Left ventricle myocardium inferior (tissue), 1 donor: Measurements from ENCODE around the gene CLCF1. TPM values are rescaled to one million over a fixed set of nuclear protein-coding genes. Genes with fewer than 3 reads are reported as not detected.

Experiments
- DNase-seq: peaks from one replicate; pipeline ENCODE4 v3.0.0-alpha.2; 2020
- H3K27ac ChIP-seq: fragments of 200-600 bp; replicated peaks from 2 replicates; pipeline ENCODE4 v1.8.0; 2021
- H3K27me3 ChIP-seq: fragments of 200-600 bp; 2 replicates; pipeline ENCODE4 v1.8.0; 2021; ENCODE audit warnings: low read depth
- H3K36me3 ChIP-seq: fragments of 200-600 bp; 2 replicates; pipeline ENCODE4 v1.8.0; 2021
- H3K4me1 ChIP-seq: fragments of 200-600 bp; 2 replicates; pipeline ENCODE4 v1.8.0; 2021
- H3K4me3 ChIP-seq: fragments of 200-600 bp; 2 replicates; pipeline ENCODE4 v1.8.0; 2021; ENCODE audit warnings: mild to moderate bottlenecking, moderate library complexity
- H3K9me3 ChIP-seq: fragments of 200-600 bp; replicated peaks from 2 replicates; pipeline ENCODE4 v1.8.0; 2021
- intact Hi-C: fragments of 100-400 bp; cut with micrococcal nuclease; formaldehyde crosslinking; loops from one replicate; pipeline ENCODE4 v1.11.0; 2022
- total RNA-seq: library from RNA; stranded (reverse); fragmentation: NEBNext Ultra II Directional; extraction: Animal tissue kit (Norgen Biotek cat#: 25700); gene quantifications from one replicate; pipeline ENCODE4 v1.2.1, GENCODE V29; 2021
- TF ChIP-seq, protein P1 (sequence below): fragments of 200-600 bp; IDR thresholded peaks from 2 replicates; pipeline ENCODE4 v1.8.0; 2021; ENCODE audit warnings: antibody characterized with exemption, mild to moderate bottlenecking, borderline replicate concordance
- donor health status: DM: no; HTN: yes; CAD: no; lungs with severe emphysema.

CLCF1 gene
- total RNA-seq, 1 donor from 2014 or later, result 0.82 TPM

DNA sequence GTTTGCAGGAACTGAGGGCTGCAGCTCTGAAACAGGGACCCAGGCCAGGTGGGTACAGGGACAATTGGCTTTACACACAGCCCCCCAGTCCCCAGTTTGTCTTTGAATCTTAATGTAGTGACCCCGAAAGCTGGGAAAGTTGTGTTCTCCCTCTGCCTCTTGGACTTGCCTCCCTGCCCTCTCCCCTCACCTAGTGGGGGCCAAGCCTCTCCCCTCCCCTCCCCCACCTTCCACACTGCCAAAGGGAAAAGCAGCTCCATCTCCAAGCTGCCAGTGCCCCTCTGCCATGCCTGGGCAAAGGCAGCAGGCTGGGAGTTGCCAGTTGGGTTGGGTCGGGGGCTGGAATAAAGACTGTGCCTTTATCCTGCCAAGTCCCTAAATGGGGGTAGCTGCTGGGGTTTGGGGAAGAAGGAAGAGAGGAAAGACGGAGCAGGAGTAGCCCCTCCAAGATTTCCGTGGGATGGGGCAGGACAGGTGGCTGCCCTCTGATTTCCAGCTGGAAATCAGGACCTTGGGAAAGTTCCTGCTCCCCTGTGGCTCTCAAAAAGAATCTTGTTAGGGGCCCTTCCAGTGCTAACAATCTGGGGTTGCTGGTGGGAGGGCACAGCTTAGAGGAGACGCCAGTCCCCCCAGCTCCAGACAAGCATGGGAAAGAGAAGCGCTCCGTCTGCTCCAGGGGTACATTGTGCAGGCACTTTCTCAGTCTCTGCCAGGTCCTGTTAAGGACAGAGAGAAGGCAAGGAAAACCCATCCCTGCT lies 2.8 kb upstream of the CLCF1 start:
- Histone ChIP-seq H3K27me3 (peaks cover 49% of the 10 kb centered on the region), H3K4me1 (peaks cover 35% of the 10 kb centered on the region), H3K27ac (no peak overlapping the region), H3K9me3 (no peaks in the 10 kb centered on the region), H3K4me3 (no peak overlapping the region), H3K36me3 (no peaks in the 10 kb centered on the region)
- intact Hi-C loops, result no loop called here
- TF ChIP-seq, protein P1, sequence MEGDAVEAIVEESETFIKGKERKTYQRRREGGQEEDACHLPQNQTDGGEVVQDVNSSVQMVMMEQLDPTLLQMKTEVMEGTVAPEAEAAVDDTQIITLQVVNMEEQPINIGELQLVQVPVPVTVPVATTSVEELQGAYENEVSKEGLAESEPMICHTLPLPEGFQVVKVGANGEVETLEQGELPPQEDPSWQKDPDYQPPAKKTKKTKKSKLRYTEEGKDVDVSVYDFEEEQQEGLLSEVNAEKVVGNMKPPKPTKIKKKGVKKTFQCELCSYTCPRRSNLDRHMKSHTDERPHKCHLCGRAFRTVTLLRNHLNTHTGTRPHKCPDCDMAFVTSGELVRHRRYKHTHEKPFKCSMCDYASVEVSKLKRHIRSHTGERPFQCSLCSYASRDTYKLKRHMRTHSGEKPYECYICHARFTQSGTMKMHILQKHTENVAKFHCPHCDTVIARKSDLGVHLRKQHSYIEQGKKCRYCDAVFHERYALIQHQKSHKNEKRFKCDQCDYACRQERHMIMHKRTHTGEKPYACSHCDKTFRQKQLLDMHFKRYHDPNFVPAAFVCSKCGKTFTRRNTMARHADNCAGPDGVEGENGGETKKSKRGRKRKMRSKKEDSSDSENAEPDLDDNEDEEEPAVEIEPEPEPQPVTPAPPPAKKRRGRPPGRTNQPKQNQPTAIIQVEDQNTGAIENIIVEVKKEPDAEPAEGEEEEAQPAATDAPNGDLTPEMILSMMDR, result no peak
- DNase-seq, result no peak

DNA sequence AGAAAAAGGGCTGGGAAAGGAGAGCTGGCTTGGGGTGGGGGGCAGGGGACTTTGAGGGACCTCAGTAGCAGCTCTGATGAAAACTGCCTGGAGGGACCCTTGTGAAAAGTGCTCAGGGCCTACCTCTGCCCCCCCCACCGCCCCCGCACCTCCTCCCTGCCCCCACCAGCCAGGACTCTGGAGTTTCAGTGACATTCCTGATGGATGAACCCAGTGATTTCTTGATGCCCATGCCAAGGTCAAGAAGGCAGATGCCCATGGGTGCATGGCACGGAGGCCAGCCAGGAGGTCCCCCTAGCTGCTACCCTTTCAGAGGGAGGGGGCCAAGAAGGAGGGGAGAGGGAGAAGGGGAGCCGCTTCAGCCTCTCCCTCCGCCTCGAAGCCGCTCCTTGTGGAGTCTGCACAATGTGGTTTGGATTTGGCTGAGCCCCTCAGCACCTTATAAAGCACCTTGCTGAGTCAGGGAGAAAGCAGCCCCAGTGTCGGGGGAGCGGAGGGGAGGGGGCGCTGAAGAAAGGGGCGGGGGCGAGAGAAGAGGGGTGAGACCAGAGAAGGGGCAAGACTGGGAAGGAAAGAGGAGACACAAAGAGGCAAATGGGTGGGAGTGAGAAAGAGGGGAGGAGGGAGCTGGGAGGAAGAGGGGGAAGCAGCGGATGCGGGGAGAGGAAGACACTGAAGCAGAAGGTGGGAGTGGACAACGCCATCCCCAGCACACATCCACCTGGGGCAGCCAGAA lies 2.1 kb upstream of the CLCF1 start:
- H3K27me3 ChIP-seq, result peaks cover 47% of the 10 kb centered on the region
- H3K9me3 ChIP-seq, result no peaks in the 10 kb centered on the region
- H3K4me3 ChIP-seq, result no peak overlapping the region
- no peaks in the 10 kb centered on the region for H3K36me3 ChIP-seq
- intact Hi-C loops, result no loop called here
- no peak overlapping the region for H3K27ac ChIP-seq
- no peak for DNase-seq
- H3K4me1 ChIP-seq, result peaks cover 42% of the 10 kb centered on the region
- TF ChIP-seq, protein P1, result no peak

DNA sequence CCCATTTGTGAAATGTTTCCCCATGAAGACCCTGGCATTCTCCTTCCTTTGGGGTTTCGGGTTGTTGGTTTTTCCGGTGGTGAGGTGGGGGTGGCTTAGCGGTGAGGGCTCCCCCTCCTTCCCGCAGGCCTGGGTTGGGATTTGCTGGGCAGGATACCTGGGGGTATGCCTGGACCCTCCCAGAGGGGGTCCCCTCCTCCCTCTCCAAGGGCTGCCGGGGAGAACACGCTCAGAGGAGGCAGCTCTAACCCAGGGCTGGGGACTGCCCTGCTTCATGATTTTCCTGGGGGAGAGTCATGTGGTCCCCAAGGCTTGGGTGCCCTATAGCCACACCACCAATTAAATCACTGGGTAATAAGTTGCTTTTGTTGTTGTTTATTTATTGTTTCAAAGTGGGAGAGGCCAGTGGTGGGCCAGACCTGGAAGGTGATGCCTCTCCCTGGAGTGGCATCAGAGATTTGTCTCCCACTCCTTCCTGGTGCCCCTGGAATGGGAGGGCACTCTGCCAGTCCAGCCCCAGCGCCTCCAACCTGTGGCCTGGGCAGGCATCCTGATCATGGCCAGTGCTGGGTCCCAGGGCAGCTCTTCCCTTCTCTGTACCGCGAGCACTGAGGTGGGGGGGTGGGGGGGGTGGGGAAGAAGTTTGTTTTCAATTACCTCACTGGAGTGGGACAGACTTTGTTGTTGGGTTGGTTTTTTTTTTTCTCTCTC lies 1.3 kb upstream of the CLCF1 start:
- peaks cover 43% of the 10 kb centered on the region for H3K27me3 ChIP-seq
- no peak for DNase-seq
- peak overlapping the region; percentile 82 for H3K4me3 ChIP-seq
- H3K9me3 ChIP-seq, result no peaks in the 10 kb centered on the region
- intact Hi-C loops, result no loop called here
- peak overlapping the region; percentile 91 for H3K27ac ChIP-seq
- H3K36me3 ChIP-seq, result no peaks in the 10 kb centered on the region
- TF ChIP-seq, protein P1, result no peak
- peaks cover 43% of the 10 kb centered on the region for H3K4me1 ChIP-seq

DNA sequence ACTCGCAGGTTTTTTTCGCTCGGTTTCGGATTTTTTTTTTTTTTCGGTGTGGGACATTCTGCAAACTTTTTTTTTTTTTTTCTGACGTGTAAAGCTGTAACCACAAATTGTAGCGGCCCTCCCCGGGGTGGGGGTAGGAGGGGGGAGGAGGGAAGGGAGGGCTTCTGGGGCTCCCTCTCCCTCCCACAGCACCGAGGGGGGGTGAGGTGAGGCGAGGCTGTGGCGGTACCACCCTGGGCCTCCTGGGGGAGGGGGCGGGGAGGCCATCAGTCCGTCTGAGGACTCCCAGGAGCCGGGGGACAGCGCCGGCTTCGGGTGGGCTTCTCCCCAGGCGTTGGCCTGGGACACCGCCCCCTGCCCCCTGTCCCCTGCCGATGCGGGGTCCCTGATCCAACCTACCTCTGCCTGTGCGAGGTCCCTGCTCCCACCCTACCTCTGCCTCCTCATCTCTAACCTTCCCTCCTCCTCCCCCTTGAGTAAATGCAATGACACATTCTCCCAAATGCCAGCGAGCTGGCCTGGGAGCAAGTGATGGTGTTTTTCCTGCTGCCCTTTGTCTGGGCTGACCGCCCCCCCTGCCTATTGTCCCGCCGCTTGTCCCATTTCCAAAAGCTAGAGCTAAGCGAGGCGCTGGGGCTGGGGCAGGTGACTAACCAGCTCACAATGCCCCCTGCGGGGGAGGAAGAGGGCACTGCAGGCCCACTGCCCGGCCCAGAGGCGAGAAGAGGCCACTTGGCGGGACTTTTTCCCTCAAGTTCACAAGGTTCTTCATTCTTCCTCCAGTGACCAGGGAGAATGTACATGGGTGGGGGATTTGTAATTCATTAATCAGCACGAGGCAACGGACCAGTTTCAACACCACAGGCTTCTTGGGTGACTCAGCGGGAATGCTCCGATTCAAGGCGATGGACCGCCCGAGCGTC lies 511 bp upstream of the CLCF1 start:
- TF ChIP-seq, protein P1, result peak; percentile 60
- peaks cover 36% of the 10 kb centered on the region for H3K27me3 ChIP-seq
- H3K36me3 ChIP-seq, result no peaks in the 10 kb centered on the region
- DNase-seq, result peak; percentile 53
- peak overlapping the region; percentile 91 for H3K27ac ChIP-seq
- peaks cover 43% of the 10 kb centered on the region for H3K4me1 ChIP-seq
- H3K9me3 ChIP-seq, result no peaks in the 10 kb centered on the region
- H3K4me3 ChIP-seq, result peak overlapping the region; percentile 82
- intact Hi-C loops, result no loop called here
